Loucy (cell line): ENCODE data around the gene ZFP42.

Experiments used
- CTCF ChIP-seq: fragments of 200-600 bp; sonication (generic); conservative IDR thresholded peaks from 2 replicates; pipeline ENCODE4 v1.5.1; 2014; ENCODE audit warnings: mild to moderate bottlenecking, antibody characterized with exemption, low read length
- EZH2phosphoT487 ChIP-seq: fragments of 200-600 bp; IDR thresholded peaks from 2 replicates; pipeline ENCODE4 v1.6.1; 2018; ENCODE audit warnings: antibody characterized with exemption, mild to moderate bottlenecking, moderate library complexity, borderline replicate concordance

- no peak for TF ChIP-seq CTCF
- TF ChIP-seq EZH2phosphoT487: no peak
Observed at GRCh38 chr4:188030401-188030800, 34.8 kb downstream of the ZFP42 start.
